ENCODE results near the gene TXK.

- TF ChIP-seq TAF1 (IDR thresholded peaks at IDR 0.05; ENCODE audit: borderline replicate concordance, insufficient read depth, low read length) (no peak), POLR2AphosphoS5 (IDR thresholded peaks at IDR 0.05; ENCODE audit: low read depth, low read length) (no peak), REST (IDR thresholded peaks at IDR 0.05; ENCODE audit: insufficient read depth in 1 of 2, low read depth in 2 of 2, low read length in 2 of 2) (no peak), SIN3A (IDR thresholded peaks at IDR 0.05; ENCODE audit: borderline replicate concordance, insufficient read depth, low read length) (no peak), FOXP2 (optimal IDR thresholded peaks at IDR 0.05; ENCODE audit: borderline replicate concordance, extremely low read depth, extremely low read length, insufficient read depth) (no peak)
Observed at GRCh38 chr4:48122756-48123155, 11.3 kb downstream of the TXK start.

Data from PFSK-1 (cell line).